GM20431 (cell line): Measurements from ENCODE around the gene KTN1.

Experiments
- in situ Hi-C: fragments of 300-500 bp; cut with MseI, MboI; formaldehyde crosslinking; loops from one replicate; pipeline ENCODE4 v1.15.0; 2020; ENCODE audit warnings: low sequenced_read_pairs; ENCODE audit not compliant: unreplicated experiment

KTN1 gene

GRCh38 chr14:55607386-55607785 lies 27.4 kb downstream of the KTN1 start:
- in situ Hi-C loops: no loop called here

- in situ Hi-C loops: no loop called here
Measured at GRCh38 chr14:55609681-55610080, 29.7 kb downstream of the KTN1 start.

- in situ Hi-C loops: no loop called here
Measured at GRCh38 chr14:55610713-55611370, 30.8 kb downstream of the KTN1 start.

- in situ Hi-C loops: no loop called here
Measured at GRCh38 chr14:55611859-55612258, 31.9 kb downstream of the KTN1 start.

GRCh38 chr14:55614304-55614703 lies 34.3 kb downstream of the KTN1 start:
- in situ Hi-C loops: no loop called here

GRCh38 chr14:55620277-55620676 lies 40.3 kb downstream of the KTN1 start:
- in situ Hi-C loops: no loop called here

GRCh38 chr14:55620981-55621380 lies 41.0 kb downstream of the KTN1 start:
- in situ Hi-C loops: no loop called here

GRCh38 chr14:55621391-55621790 lies 41.4 kb downstream of the KTN1 start:
- in situ Hi-C loops: no loop called here

- in situ Hi-C loops: no loop called here
Measured at GRCh38 chr14:55624913-55625312, 44.9 kb downstream of the KTN1 start.

- in situ Hi-C loops: no loop called here
Measured at GRCh38 chr14:55625481-55625880, 45.5 kb downstream of the KTN1 start.

GRCh38 chr14:55626131-55626530 lies 46.1 kb downstream of the KTN1 start:
- in situ Hi-C loops: no loop called here

GRCh38 chr14:55628426-55628825 lies 48.4 kb downstream of the KTN1 start:
- in situ Hi-C loops: no loop called here

GRCh38 chr14:55638665-55639064 lies 58.7 kb downstream of the KTN1 start:
- in situ Hi-C loops: no loop called here

GRCh38 chr14:55641290-55641689 lies 61.3 kb downstream of the KTN1 start:
- in situ Hi-C loops: no loop called here

GRCh38 chr14:55641954-55642353 lies 61.9 kb downstream of the KTN1 start:
- in situ Hi-C loops: no loop called here

GRCh38 chr14:55645145-55645544 lies 65.1 kb downstream of the KTN1 start:
- in situ Hi-C loops: no loop called here

GRCh38 chr14:55645845-55646832 lies 66.1 kb downstream of the KTN1 start:
- in situ Hi-C loops: no loop called here

- in situ Hi-C loops: no loop called here
Measured at GRCh38 chr14:55650992-55651391, 71.0 kb downstream of the KTN1 start.

GRCh38 chr14:55654243-55654642 lies 74.2 kb downstream of the KTN1 start:
- in situ Hi-C loops: no loop called here

GRCh38 chr14:55661029-55661428 lies 81.0 kb downstream of the KTN1 start:
- in situ Hi-C loops: no loop called here

GRCh38 chr14:55662752-55663151 lies 82.7 kb downstream of the KTN1 start:
- in situ Hi-C loops: no loop called here
